ENCODE data around the gene PDCD4. TPM values are rescaled to one million over a fixed set of nuclear protein-coding genes. Genes with fewer than 3 reads are reported as not detected.

PDCD4 gene
- total and polyA plus RNA-seq, 10 of the 15 experiments (the other 5 are each of a cell fraction or from before 2014, with no cell fraction given), result 101 to 372 (median 171) TPM

DNA sequence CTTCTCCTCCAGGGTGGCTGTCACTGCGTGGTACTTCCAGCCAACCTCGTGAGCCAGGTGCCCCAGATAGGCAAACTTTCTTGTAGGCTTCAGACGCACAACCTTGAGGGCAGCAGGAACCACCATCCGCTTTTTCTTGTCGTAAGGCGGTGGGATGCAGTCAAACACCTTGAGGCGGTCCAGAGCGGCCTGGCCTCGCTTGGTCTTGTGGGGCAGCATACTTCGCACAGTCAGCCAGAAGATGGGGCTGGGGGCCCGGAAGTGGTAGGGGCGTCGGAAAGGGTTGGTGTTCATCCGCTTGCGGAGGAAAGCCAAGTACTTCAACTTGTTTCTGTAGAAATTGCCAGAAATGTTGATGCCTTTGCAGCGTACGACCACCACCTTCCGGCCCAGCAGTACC, 65.0 kb downstream of the PDCD4 start:
- H3K4me3 ChIP-seq, result no peak overlapping the region
- H4K20me1 ChIP-seq (ENCODE audit: control insufficient read depth, insufficient read depth), result no peaks in the 10 kb centered on the region
- peaks cover 95% of the 10 kb centered on the region for H3K79me2 ChIP-seq (ENCODE audit: control insufficient read depth, insufficient read depth, low read length)
- no peaks in the 10 kb centered on the region for H3K27me3 ChIP-seq (replicated peaks in 1 of 2; ENCODE audit: control insufficient read depth in 2 of 2, insufficient read depth in 2 of 2, low read length in 1 of 2)
- H3K9ac ChIP-seq (ENCODE audit: control insufficient read depth, insufficient read depth, low read length), result no peak overlapping the region
- H3K27ac ChIP-seq (ENCODE audit: control insufficient read depth, insufficient read depth), result no peak overlapping the region
- ChIA-PET CTCF (interaction anchor here (1.1 to 3.0 kb wide), 4 partner anchors 8 to 13 kb away, joined by 3 to 10 read pairs (median 4); no protein-coding TSS in a partner anchor), SMC1A (ENCODE audit: uncharacterized antibody, unreplicated experiment) (interaction anchor here (0.7 to 2.5 kb wide), 6 partner anchors 7 to 134 kb away, joined by 3 to 12 read pairs (median 4); no protein-coding TSS in a partner anchor), RAD21 (ENCODE audit: unreplicated experiment) (no interaction called here), POLR2A (interaction anchor here (2.6 kb wide), 1 partner anchor 9 kb away, joined by 12 read pairs; no protein-coding TSS in a partner anchor)
- FAIRE-seq, result no peak
- no peak for ATAC-seq
- TF ChIP-seq TCF12 (IDR thresholded peaks at IDR 0.05; ENCODE audit: low read depth, low read length) (no peak), DPF2 (IDR thresholded peaks at IDR 0.05) (no peak), CREM (IDR thresholded peaks at IDR 0.05; ENCODE audit: low read depth) (no peak), NBN (IDR thresholded peaks at IDR 0.05) (no peak), HDGF (IDR thresholded peaks at IDR 0.05) (no peak), PML (IDR thresholded peaks at IDR 0.05; ENCODE audit: low read length) (no peak), ASH2L (IDR thresholded peaks at IDR 0.05; ENCODE audit: borderline replicate concordance, low read depth) (no peak), KDM1A (IDR thresholded peaks at IDR 0.05; ENCODE audit: borderline replicate concordance) (no peak), SUZ12 (IDR thresholded peaks at IDR 0.05; ENCODE audit: unreplicated experiment) (no peak), MXI1 (IDR thresholded peaks at IDR 0.05; ENCODE audit: low read depth, low read length) (no peak)
- TF ChIP-seq, protein P1, sequence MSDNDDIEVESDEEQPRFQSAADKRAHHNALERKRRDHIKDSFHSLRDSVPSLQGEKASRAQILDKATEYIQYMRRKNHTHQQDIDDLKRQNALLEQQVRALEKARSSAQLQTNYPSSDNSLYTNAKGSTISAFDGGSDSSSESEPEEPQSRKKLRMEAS (IDR thresholded peaks at IDR 0.05; ENCODE audit: low read depth, low read length), result no peak
- TF ChIP-seq, protein P2, sequence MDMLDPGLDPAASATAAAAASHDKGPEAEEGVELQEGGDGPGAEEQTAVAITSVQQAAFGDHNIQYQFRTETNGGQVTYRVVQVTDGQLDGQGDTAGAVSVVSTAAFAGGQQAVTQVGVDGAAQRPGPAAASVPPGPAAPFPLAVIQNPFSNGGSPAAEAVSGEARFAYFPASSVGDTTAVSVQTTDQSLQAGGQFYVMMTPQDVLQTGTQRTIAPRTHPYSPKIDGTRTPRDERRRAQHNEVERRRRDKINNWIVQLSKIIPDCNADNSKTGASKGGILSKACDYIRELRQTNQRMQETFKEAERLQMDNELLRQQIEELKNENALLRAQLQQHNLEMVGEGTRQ (IDR thresholded peaks at IDR 0.05; ENCODE audit: borderline replicate concordance, low read depth, low read length), result no peak
- TF ChIP-seq, protein P3, sequence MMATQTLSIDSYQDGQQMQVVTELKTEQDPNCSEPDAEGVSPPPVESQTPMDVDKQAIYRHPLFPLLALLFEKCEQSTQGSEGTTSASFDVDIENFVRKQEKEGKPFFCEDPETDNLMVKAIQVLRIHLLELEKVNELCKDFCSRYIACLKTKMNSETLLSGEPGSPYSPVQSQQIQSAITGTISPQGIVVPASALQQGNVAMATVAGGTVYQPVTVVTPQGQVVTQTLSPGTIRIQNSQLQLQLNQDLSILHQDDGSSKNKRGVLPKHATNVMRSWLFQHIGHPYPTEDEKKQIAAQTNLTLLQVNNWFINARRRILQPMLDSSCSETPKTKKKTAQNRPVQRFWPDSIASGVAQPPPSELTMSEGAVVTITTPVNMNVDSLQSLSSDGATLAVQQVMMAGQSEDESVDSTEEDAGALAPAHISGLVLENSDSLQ (IDR thresholded peaks at IDR 0.05), result no peak
- TF ChIP-seq, protein P4, sequence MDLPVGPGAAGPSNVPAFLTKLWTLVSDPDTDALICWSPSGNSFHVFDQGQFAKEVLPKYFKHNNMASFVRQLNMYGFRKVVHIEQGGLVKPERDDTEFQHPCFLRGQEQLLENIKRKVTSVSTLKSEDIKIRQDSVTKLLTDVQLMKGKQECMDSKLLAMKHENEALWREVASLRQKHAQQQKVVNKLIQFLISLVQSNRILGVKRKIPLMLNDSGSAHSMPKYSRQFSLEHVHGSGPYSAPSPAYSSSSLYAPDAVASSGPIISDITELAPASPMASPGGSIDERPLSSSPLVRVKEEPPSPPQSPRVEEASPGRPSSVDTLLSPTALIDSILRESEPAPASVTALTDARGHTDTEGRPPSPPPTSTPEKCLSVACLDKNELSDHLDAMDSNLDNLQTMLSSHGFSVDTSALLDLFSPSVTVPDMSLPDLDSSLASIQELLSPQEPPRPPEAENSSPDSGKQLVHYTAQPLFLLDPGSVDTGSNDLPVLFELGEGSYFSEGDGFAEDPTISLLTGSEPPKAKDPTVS (IDR thresholded peaks at IDR 0.05; ENCODE audit: low read depth, low read length), result no peak
- H3K4me2 ChIP-seq (ENCODE audit: control insufficient read depth, insufficient read depth), result no peak overlapping the region
- H3K36me3 ChIP-seq (ENCODE audit: control insufficient read depth in 2 of 2, insufficient read depth in 2 of 2, low read length in 1 of 2), result peaks cover 0 to 3% of the 10 kb centered on the region in 2 experiments; a peak in 1 of 4 replicates
- peaks cover 4% of the 10 kb centered on the region; the same call in 2 of the 3 replicates for H3K9me3 ChIP-seq (replicated peaks; ENCODE audit: control insufficient read depth, insufficient read depth, low read length)
- no peak for DNase-seq (ENCODE audit: low read depth, low spot score)
- BruUV-seq (replicated peaks), result no TSS peak
- no peaks in the 10 kb centered on the region for H3K4me1 ChIP-seq (ENCODE audit: control insufficient read depth, insufficient read depth, low read length)
- no peak overlapping the region for H2AFZ ChIP-seq (ENCODE audit: control insufficient read depth, low read depth, low read length)
- intact Hi-C loops (cut with micrococcal nuclease; ENCODE audit: unreplicated experiment), result no loop called here
- WGBS (ENCODE audit: insufficient coverage, insufficient replicate concordance, low lambda C conversion rate, missing lambda C conversion rate), result 96% methylated on average over 18 of the region's 18 CpGs
- in situ Hi-C loops (cut with MboI), result no loop called here

All from GM12878 (cell line).